GM21526 (cell line): ENCODE measurements around the gene ARSD.
"Not testable (repeated sequence)": the region's sequence is repeated elsewhere in the genome, so short reads cannot be mapped to it uniquely, and the experiment has no call there.

Experiments
- ATAC-seq: cut with Tn5 transposase; IDR thresholded peaks from one replicate; pipeline ENCODE4 v1.9.1; 2021; ENCODE audit warnings: moderate library complexity; ENCODE audit not compliant: unreplicated experiment, low FRiP score

ARSD gene

DNA sequence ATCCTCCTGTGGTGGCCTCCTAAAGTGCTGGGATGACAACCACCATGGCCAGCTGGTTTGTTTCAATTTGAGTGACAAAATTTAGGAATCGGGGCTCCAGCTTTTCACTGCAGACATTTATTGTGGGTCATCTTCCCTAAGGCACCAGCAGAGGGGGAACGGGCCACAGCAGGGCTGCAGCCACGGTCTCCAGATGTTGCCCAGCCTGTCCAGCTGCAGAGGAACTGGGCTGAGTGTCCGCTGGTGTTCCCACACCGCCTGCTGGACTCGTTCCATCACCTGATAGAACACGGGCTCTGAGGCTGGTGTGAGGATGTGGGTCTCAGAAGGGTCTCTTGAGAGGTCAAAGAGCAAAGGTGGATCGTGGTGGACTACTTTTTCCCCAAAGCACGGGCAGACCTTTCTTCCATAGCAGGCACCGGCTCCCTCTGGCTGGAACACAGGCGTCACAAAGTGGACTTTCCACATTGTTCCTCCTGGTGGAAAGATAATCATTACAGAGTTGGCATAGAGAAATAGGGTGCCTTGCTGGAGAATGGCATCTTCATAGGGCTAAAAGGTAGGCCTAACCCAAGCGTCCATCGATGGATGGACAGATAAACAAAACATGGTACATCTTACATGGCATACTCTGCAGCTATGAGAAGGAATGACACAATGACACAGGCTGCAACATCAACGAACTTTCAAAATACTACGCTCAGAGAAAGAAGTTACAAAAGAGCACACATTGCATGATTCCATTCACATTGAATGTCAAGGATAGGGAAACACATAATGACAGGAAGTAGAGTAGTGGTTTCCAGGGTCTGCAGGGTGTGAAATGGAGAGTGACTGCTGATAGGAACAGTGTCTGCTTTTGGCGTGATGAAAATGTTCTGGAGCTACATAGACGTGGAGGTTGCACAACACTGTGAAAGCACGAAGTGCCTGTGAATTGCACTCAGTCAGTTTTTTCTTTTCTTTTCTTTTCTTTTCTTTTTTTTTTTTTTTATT, 5.9 kb upstream of the ARSD start:
- ATAC-seq = no peak

DNA sequence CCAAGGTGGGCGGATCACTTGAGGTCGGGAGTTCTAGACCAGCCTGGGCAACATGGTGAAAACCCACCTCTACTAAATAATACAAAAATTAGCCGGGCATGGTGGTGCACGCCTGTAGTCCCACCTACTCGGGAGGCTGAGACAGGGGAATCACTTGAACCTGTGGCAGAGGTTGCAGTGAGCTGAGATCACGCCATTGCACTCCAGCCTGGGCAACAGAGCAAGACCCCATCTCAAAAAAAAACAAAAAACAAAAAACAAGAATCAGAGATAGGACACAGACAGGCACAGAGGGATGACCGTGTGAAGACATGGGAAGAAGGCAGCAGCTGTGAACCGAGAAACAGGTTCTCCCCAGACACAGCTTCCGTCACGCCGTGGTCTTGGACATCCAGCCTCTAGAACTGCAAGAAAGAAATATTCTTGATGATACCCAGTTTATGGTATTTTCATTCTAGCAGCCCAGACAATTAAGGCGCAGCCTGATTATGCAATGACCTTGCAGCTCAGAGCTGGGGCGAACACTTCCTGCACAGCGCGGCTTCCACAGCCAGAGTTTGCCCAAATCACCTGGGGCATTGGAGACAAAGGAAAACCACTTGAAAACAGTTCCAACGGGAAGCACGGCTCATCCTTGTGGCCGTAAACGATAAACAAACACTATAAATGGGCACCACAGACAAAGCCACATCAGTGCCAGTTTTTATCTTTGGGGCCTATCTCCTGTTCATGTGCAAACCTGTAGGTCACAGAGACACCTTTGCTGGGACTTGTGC, 4.2 kb upstream of the ARSD start:
- ATAC-seq = no peak

DNA sequence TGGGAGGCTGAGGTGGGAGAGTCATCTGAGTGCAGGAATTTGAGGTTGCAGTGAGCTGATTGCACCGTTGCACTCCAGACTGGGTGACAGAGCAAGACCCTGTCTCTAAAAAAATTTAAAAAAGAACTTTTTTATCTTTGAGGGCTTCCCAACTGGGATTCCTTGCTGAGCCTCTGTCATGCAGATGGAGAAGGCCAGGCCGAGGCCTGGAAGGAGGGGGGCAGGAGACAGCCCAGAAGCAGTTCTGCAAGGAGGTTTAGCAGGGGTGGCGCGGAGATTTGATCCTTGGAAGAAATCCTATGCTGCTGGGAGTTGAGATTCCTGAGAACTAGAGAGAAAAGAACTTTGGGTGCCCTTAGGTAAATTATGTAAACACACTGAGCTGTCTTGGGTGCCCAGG, 2.5 kb upstream of the ARSD start:
- no peak for ATAC-seq

DNA sequence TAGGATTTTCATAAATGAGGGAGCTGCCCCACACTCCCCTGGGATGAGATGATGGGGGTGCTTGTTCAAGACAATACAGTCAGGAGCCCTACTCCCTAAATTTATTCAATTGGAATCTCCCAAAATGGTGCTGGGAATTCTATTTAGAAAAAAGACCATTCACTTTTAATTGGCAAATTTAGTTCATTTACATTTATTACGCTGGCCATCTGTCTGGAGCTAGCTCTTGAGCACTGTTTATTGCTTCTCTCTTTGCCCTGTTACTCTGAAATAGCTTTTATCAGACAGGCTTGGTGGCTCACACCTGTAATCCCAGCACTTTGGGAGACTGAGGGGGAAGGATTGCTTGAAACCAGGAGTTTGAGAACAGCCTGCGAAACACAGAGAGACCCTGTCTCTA, 2.0 kb upstream of the ARSD start:
- ATAC-seq = no peak

DNA sequence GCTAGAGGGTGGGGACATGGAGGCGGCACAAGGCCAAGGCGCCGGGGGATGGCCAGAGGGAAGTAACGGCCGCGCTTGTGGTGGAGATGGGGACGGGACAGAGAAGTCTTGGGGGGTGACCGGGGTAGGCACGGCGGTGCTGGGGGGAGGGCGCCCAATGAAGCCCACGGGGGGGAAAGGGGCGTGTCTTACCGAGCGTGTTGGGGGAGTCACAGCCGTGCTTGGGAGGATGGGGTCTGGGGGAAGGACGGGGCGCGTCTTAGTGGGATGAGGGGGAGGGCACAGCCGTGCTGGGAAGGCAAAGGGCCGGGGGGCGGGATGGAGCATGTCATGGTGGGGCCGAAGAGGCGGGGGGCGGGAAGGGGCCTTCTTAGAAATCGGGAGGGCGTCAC, 952 bp downstream of the ARSD start:
- ATAC-seq = no peak

DNA sequence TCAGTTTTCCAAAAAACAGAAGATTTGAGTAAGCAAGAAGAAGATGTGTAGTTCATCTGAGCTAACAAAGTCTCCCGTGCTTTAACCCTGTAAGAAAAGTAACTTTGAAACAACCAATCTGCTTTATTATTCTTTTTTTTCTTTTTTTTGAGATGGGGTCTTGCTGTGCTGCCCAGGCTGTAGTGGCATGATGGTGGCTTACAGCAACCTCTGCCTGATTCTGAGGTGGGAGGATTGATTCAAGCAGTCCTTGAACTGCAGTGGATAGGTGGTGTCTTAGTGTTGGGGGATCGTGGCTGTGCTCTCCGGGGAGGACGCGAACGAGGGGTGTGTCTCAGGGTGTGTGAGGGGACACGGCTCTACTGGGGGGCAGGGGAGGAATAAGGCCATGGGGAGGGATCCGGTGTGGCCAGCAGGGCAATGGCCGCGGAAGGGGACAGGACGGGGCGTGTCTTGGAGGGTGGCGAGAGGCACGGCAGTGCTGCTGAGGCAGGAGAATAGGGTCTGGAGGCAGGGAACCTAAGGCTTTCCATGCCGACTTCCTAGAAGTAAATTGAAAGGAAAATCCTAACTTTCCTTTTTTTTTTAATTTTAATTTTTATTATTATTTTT, 2.4 kb downstream of the ARSD start:
- ATAC-seq = no peak

DNA sequence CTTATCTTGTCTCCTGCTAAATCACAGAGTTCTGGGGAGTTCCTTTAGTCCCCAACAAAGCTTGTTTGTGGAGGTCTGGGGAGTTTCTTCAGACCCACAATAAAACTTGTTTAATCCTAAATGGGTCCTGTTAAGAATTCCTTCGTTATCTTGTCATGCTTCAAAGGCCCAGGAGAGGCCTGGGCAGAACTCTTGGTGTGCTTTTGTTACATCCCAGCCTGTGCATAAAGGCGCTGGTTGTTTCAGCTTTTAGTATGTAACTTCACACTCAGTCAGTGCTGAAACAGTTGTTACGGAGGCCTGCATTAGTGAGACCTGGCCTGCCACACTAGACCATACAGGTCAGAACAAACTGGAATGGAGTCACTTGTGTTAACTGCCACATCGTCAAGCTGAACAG, 2.9 kb downstream of the ARSD start:
- not testable (repeated sequence) for ATAC-seq

DNA sequence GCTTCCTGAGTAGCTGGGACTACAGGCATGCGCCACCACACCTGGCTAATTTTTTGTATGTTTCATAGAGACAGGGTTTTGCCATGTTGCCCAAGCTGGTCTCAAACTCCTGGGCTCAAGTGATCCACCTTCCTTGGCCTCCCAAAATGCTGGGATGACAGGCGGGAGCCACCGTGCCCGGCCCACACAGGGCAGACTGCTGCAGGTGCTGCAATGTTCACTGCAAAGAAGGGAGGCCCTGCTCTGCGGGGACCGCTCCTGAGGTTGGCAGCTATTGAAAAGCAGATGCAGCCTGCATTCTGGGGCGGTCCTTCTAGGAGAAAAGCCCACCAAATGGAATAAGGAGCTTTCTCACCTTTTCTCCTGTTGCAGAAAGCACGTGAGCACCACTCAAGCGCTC, 5.0 kb downstream of the ARSD start:
- ATAC-seq = no peak

DNA sequence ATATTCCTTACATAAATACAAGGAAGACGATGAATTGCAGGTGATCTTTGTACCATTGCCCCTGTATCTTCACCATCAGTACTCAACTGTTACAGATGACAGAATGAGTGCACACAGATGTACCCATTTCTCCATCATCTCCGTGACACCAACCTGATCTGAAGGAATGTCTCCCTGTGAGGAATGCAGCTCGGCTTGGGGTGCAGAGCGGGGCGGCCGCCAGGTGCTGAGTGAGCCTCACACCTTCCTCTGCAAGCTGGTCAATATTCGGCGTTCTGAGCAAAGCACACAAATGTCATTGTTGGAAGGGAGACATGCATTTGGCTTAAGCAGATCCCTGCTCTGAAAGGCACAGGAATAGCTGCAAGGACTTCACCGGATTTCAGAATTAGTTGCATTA, 7.4 kb downstream of the ARSD start:
- ATAC-seq = no peak

DNA sequence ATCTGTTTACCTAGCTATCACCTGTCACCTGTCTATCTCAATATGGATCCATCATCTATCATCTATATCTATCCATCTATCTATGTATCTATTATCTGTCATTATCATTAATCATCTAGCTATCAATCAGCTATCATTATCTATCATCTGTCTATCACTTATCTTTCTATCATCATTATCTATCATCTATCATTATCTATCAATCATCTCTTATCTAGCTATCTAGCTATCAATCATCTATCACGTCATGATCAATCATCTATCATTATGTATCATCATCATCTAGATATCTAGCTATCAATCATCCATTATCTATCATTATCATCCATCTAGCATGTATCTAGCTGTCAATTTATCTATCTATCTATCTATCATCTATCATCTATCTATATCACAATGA, 7.9 kb downstream of the ARSD start:
- no peak for ATAC-seq

DNA sequence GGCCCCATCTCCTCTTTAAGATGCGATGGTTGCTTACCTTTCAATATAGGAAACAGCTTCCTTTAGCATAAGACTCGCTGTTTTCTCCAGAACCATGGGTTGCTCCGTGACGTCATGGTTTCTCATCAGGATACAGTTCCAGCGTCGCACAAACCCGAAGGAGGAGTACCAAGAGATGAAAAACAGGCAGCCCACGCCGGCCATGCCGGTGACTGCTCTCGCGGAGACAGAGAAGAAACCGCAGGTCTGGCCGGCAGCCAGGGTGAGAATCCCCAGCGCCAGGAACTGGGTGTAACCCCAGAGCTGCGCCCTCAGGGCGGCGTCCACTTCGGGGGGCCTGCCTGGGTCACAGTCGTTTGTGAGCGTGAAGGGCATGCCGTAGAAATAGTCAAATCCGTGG, 11.4 kb downstream of the ARSD start:
- ATAC-seq = no peak

DNA sequence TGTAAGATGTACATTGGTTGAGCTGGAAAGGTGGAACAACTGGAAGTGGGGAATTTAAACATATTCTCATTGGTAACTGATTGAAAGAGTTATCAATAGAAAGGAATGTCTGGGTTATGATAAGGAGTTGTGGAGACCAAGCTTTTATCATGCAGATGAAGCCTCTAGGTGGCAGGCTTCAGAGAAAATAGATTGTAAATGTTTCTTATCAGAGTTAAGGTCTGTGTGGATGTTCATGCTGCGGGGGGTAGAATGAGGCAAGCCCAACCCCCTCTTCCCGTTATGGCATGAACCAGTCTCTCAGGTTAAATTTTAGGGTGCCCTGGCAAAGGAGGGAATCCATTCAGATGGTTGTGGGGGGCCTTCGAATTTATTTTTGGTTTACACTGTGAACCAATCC, 16.0 kb downstream of the ARSD start:
- no peak for ATAC-seq

DNA sequence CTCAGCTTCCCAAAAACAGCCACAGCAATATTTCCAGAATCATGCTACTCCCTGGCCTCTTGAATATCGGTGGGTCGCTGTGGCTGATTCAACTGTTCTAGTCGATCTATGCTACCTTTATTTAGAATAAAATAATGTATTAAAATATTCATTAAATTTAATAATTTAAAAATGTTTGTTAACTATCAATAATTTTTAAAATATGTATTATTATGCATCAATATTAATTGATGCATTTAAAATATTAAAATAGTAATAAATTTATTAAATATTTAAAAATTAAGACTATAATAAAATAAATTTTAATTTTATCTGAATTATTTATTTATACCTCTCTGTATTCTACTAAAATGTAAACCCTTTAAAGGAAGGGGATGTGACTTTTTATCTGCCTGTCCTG, 19.0 kb downstream of the ARSD start:
- no peak for ATAC-seq

DNA sequence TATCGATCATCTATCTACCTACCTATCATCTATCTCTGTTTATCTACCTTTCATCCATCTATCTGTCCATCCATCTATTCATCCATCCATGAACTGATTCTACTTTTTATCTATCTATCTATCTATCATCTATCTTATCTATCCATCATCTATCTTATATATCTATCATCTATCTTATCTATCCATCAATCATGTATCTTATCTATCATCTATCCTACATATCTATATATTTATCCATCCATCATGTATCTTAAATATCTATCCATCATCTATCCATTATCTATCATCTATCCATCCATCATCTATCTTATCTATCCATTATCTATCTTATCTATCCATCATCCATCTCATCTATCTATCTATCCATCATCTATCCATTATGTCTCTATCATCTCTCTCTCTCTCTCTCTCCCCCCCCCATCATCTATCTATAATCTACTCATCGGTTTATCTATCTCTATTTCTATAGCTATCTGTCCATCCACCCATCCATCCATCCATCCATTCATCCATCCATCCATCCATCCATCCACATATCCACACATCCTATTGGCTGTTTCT, 20.9 kb downstream of the ARSD start:
- no peak for ATAC-seq

DNA sequence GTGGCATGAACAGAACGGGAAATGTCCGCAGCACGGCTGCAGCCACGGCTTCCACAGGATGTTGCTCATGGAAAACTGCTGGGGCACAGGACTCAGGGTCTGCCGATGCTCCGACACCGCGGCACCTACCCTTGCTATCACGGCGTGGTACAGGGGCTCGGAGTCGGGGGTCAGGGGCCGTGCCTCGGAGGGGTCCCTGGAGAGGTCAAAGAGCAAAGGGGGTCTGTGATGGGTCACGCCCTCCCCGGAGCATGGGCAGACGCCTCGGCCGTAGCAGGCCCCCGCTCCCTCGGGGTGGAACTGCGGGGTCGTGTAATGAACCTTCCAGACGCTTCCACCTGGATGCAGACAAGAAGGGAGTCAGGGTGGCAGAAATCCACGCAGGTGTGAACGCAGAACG, 21.8 kb downstream of the ARSD start:
- ATAC-seq = no peak

DNA sequence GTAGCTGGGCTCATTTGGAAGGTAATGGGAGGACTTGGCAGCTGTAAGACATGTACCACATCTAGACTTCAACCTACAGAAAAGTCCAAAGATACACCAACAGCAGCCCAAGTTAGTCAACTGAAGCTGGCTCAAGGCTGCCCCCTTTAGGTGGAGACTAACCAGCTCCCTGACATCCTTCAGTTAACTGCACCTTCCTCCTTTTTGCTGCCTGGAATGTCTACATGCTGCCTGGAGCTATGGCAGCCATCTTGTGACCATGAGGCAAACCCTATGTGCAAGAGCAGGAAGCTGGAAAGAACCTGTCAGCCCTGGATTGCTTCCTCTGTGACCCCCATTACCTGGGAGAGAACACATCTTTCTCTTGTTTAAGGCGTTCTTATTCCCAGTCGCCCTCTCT, 25.8 kb downstream of the ARSD start:
- ATAC-seq = no peak

DNA sequence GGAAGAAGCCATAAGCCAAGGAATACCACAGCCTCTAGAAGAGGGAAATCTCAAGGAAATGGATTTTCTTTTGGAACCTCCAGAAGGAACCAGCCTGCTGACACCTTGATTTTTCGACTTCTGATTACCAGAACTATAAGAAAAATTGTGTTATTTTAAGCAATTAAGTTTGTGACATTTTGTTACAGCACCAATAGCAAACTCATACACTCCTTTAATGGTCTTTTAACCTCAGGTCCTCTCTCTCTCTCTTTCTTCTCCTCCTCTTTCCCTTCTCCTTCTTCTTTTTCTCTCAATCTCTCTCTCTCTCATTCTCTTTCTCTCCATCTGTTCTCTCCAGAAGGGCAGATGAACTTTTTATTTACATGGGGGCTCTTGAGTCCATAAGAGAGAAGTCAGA, 26.3 kb downstream of the ARSD start:
- ATAC-seq = no peak

DNA sequence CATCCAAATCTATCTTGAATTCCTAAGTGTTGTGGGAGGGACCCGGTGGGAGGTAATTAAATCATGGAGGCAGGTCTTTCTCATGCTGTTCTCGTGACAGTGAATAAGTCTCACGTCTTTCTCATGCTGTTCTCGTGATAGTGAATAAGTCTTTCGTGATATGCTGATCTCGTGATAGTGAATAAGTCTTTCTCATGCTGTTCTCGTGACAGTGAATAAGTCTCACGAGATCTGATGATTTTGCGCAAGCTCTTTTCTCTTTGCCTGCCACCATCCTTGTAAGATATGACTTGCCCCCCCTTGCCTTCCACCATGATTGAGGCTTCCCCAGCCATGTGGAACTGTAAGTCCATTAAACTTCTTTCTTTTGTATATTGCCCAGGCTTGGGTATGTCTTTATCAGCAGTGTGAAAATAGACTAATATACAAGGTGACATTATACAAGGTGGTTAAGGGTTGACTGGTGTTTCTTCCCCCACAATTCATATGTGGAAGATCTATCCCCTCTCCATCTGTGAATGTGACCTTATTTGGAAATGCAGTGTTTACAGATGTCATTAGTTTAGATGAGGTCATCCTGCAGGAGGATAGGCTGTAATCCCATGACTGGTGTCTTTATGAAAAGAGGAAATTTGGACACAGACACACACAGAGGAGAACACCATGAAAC, 27.6 kb downstream of the ARSD start:
- ATAC-seq = no peak

DNA sequence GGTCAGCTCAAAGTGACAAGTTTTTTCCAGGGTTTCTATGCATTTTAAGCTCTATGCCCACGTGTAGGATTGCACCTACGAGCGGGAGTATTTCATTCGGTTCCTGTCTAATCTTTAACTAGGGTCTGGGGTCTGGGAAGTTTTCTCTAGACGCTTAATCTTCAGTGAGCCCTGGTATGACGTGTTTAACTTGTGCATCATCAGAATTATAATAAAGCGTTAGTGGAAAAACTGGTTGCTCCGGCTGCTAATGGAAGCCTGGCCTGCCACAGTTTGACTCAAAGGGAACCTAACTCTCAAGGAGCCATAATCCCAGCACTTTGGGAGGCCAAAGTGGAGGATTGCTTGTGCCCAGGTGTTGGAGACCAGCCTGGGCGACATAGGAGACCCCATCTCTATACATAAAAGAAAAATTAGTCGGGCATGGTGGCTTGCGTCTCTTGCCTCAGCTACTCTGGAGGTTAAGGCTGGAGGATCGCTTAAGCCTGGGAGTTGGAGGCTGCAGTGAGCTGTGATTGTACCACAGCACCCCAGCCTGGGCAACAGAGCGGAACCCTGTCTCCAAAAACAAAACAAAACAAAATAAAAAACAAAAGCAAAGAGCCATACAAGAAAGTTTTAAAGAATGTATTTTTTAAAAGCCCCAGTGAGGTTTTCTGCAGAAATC, 30.2 kb downstream of the ARSD start:
- no peak for ATAC-seq
